ENCODE data around the gene MYL3. TPM values are rescaled to one million over a fixed set of nuclear protein-coding genes. Genes with fewer than 3 reads are reported as not detected.

MYL3 gene
- total RNA-seq, 1 donor: 1.7 TPM

GRCh38 chr3:46840491-46840890, 22.8 kb downstream of the MYL3 start:
- no peak for TF ChIP-seq CTCF (IDR thresholded peaks at IDR 0.05; ENCODE audit: insufficient read depth, low read depth, low read length)
- no peak for DNase-seq (ENCODE audit: low read depth)
- H3K4me3 ChIP-seq (ENCODE audit: low read depth, low read length): no peak overlapping the region

GRCh38 chr3:46838301-46838700, 24.9 kb downstream of the MYL3 start:
- no peak for DNase-seq (ENCODE audit: low read depth)
- TF ChIP-seq CTCF (IDR thresholded peaks at IDR 0.05; ENCODE audit: insufficient read depth, low read depth, low read length): no peak

GRCh38 chr3:46835491-46835890, 27.8 kb downstream of the MYL3 start:
- H3K4me3 ChIP-seq (ENCODE audit: low read depth, low read length): no peak overlapping the region
- TF ChIP-seq CTCF (IDR thresholded peaks at IDR 0.05; ENCODE audit: insufficient read depth, low read depth, low read length): no peak
- no peak for DNase-seq (ENCODE audit: low read depth)

More at GRCh38 chr3:46838301-46838700, 24.9 kb downstream of the MYL3 start:
- H3K4me3 ChIP-seq (ENCODE audit: low read depth, low read length): no peak overlapping the region

GRCh38 chr3:46835054-46835453, 28.2 kb downstream of the MYL3 start:
- H3K4me3 ChIP-seq (ENCODE audit: low read depth, low read length): no peak overlapping the region
- DNase-seq (ENCODE audit: low read depth): no peak
- no peak for TF ChIP-seq CTCF (IDR thresholded peaks at IDR 0.05; ENCODE audit: insufficient read depth, low read depth, low read length)

- no peak overlapping the region for H3K4me3 ChIP-seq (ENCODE audit: low read depth, low read length)
- TF ChIP-seq CTCF (IDR thresholded peaks at IDR 0.05; ENCODE audit: insufficient read depth, low read depth, low read length): no peak
- DNase-seq (ENCODE audit: low read depth): no peak
Measured at GRCh38 chr3:46833346-46834300, 29.6 kb downstream of the MYL3 start.

- no peak for TF ChIP-seq CTCF (IDR thresholded peaks at IDR 0.05; ENCODE audit: insufficient read depth, low read depth, low read length)
- DNase-seq (ENCODE audit: low read depth): no peak
- H3K4me3 ChIP-seq (ENCODE audit: low read depth, low read length): no peak overlapping the region
Measured at GRCh38 chr3:46831841-46832240, 31.4 kb downstream of the MYL3 start.

Data from fibroblast of villous mesenchyme (primary cell).